Ishikawa (cell line): ENCODE measurements around the gene ZNF467.

ENCODE experiments used
- CEBPB ChIP-seq: IDR thresholded peaks from 2 replicates; pipeline ENCODE4 v1.6.1; 2012
- CREB1 ChIP-seq: IDR thresholded peaks from 2 replicates; pipeline ENCODE4 v1.6.1; 2012; ENCODE audit warnings: low read depth
- EGR1 ChIP-seq: IDR thresholded peaks from 2 replicates; pipeline ENCODE4 v1.6.1; 2012
- EP300 ChIP-seq: IDR thresholded peaks from 2 replicates; pipeline ENCODE4 v1.6.1; 2012; ENCODE audit warnings: borderline replicate concordance
- FOXM1 ChIP-seq: IDR thresholded peaks from 2 replicates; pipeline ENCODE4 v1.6.1; 2012; ENCODE audit warnings: low read depth, borderline replicate concordance
- MAX ChIP-seq: IDR thresholded peaks from 2 replicates; pipeline ENCODE4 v1.6.1; 2012
- NFIC ChIP-seq: IDR thresholded peaks from 2 replicates; pipeline ENCODE4 v1.6.1; 2012
- RAD21 ChIP-seq: IDR thresholded peaks from 2 replicates; pipeline ENCODE4 v1.6.1; 2012; ENCODE audit warnings: low read depth
- REST ChIP-seq: IDR thresholded peaks from 2 replicates; pipeline ENCODE4 v1.6.1; 2012; ENCODE audit warnings: low read depth, mild to moderate bottlenecking
- TAF1 ChIP-seq: IDR thresholded peaks from 2 replicates; pipeline ENCODE4 v1.6.1; 2012; ENCODE audit warnings: low read depth, mild to moderate bottlenecking
- TCF12 ChIP-seq: IDR thresholded peaks from 2 replicates; pipeline ENCODE4 v1.6.1; 2012; ENCODE audit warnings: low read depth
- TEAD4 ChIP-seq: IDR thresholded peaks from 2 replicates; pipeline ENCODE4 v1.6.1; 2012
- USF1 ChIP-seq: IDR thresholded peaks from 2 replicates; pipeline ENCODE4 v1.6.1; 2012
- YY1 ChIP-seq: IDR thresholded peaks from 2 replicates; pipeline ENCODE4 v1.6.1; 2012; ENCODE audit warnings: low read depth
- ZBTB7A ChIP-seq: IDR thresholded peaks from 2 replicates; pipeline ENCODE4 v1.6.1; 2012; ENCODE audit warnings: low read depth

The ZNF467 gene

GRCh38 chr7:149729586-149729982 is 43.8 kb downstream of the ZNF467 start:
- no peak for TF ChIP-seq MAX
- no peak for TF ChIP-seq NFIC
- no peak for TF ChIP-seq CREB1
- TF ChIP-seq EP300: no peak
- no peak for TF ChIP-seq USF1
- no peak for TF ChIP-seq TAF1
- no peak for TF ChIP-seq TCF12
- TF ChIP-seq EGR1: no peak
- no peak for TF ChIP-seq YY1
- TF ChIP-seq ZBTB7A: no peak

GRCh38 chr7:149728491-149729375 is 44.7 kb downstream of the ZNF467 start:
- no peak for TF ChIP-seq TEAD4
- TF ChIP-seq YY1: no peak
- TF ChIP-seq CEBPB: no peak
- no peak for TF ChIP-seq MAX
- TF ChIP-seq RAD21: no peak
- TF ChIP-seq EGR1: no peak
- no peak for TF ChIP-seq FOXM1
- TF ChIP-seq NFIC: no peak
- no peak for TF ChIP-seq ZBTB7A

- no peak for TF ChIP-seq CREB1
- TF ChIP-seq FOXM1: no peak
- TF ChIP-seq EP300: no peak
- TF ChIP-seq MAX: no peak
- no peak for TF ChIP-seq TAF1
Observed at GRCh38 chr7:149727899-149728476, 45.4 kb downstream of the ZNF467 start.

- no peak for TF ChIP-seq USF1
- TF ChIP-seq YY1: no peak
Observed at GRCh38 chr7:149727053-149727898, 46.1 kb downstream of the ZNF467 start.

- TF ChIP-seq EGR1 (no peak), RAD21 (no peak), CREB1 (no peak), TAF1 (no peak), USF1 (no peak), ZBTB7A (no peak), EP300 (no peak)
Observed at GRCh38 chr7:149725916-149726315, 47.5 kb downstream of the ZNF467 start.

- TF ChIP-seq CEBPB (no peak), TCF12 (no peak), FOXM1 (no peak), CREB1 (no peak), USF1 (no peak), MAX (no peak), EGR1 (no peak), REST (no peak), ZBTB7A (no peak), NFIC (no peak), TAF1 (no peak), YY1 (no peak), TEAD4 (no peak), RAD21 (no peak)
Observed at GRCh38 chr7:149725426-149725821, 48.0 kb downstream of the ZNF467 start.
